Limb (tissue), 2 donors: ENCODE results near the gene RTBDN.

Experiments used
- DNase-seq, 2 donors: peaks; one replicate each; pipeline ENCODE4 v3.0.0-alpha.2; 2016; ENCODE audit errors: extremely low spot score in 2 of 2

Gene RTBDN

GRCh38 chr19:12834566-12834943, at the start of gene RTBDN:
Gene RTBDN (minus strand): TSS chr19:12834579. CDS start chr19:12829979, 4,600 bp downstream.
- DNase-seq, result no peak

GRCh38 chr19:12882589-12882988, 48.2 kb upstream of the RTBDN start:
- no peak for DNase-seq

GRCh38 chr19:12881172-12881808, 46.9 kb upstream of the RTBDN start, which contains the start of gene DNASE2:
Gene DNASE2 (minus strand): TSS chr19:12881449. CDS start chr19:12881375, 74 bp downstream.
- peak; percentile 85 to 88 for DNase-seq

- no peak for DNase-seq
These were observed 46.3 kb upstream of the RTBDN start for GRCh38 chr19:12880551-12881171.

- no peak for DNase-seq
These were observed 40.7 kb upstream of the RTBDN start for GRCh38 chr19:12875086-12875485.

GRCh38 chr19:12873891-12874745, 39.7 kb upstream of the RTBDN start:
- no peak for DNase-seq

- no peak for DNase-seq
These were observed 38.8 kb upstream of the RTBDN start for GRCh38 chr19:12872941-12873890.

GRCh38 chr19:12872255-12872654, 37.9 kb upstream of the RTBDN start:
- DNase-seq, result no peak

- DNase-seq, result no peak
These were observed 37.3 kb upstream of the RTBDN start for GRCh38 chr19:12871681-12872080.

GRCh38 chr19:12868540-12869112, 34.2 kb upstream of the RTBDN start:
- DNase-seq, result no peak

- DNase-seq, result peak; percentile 75 to 86
These were observed 33.0 kb upstream of the RTBDN start for GRCh38 chr19:12867120-12868099.

- DNase-seq, result no peak
These were observed 32.2 kb upstream of the RTBDN start for GRCh38 chr19:12866416-12867119.

GRCh38 chr19:12865746-12866415, 31.5 kb upstream of the RTBDN start:
- DNase-seq, result no peak

- no peak for DNase-seq
These were observed 30.6 kb upstream of the RTBDN start for GRCh38 chr19:12864721-12865715.

- DNase-seq, result no peak
These were observed 29.8 kb upstream of the RTBDN start for GRCh38 chr19:12864143-12864542.

GRCh38 chr19:12859546-12859945, 25.2 kb upstream of the RTBDN start:
- no peak for DNase-seq
